WTC11 (cell line): ENCODE data around the gene ZNF76. TPM values are rescaled to one million over a fixed set of nuclear protein-coding genes. Genes with fewer than 3 reads are reported as not detected.

Experiments
- ATAC-seq: fragments of 200-7000 bp; cut with Tn5 transposase; 2 replicates; pipeline ENCODE4 v1.10.0; 2021; ENCODE audit warnings: mild to moderate bottlenecking, moderate library complexity
- CTCF ChIA-PET: fragments of 300-600 bp; sonication (Branson Sonifier 250); formaldehyde crosslinking; loops from one replicate; lab custom pipeline; 2021; ENCODE audit warnings: antibody characterized with exemption; lab: Charles Lee
- POLR2A ChIA-PET: fragments of 350-600 bp; sonication (Branson Sonifier 250); formaldehyde crosslinking; loops from one replicate; lab custom pipeline; 2021; ENCODE audit warnings: antibody characterized with exemption; lab: Charles Lee
- DNase-seq: peaks from one replicate; pipeline ENCODE4 v3.0.0; 2021; ENCODE audit warnings: low spot score
- H3K27ac Mint-ChIP-seq: 2 replicates; pipeline ENCODE4 v1.8.0; 2021; ENCODE audit warnings: mixed read lengths
- H3K27me3 Mint-ChIP-seq: 2 replicates; pipeline ENCODE4 v1.8.0; 2021; ENCODE audit warnings: low read depth, mild to moderate bottlenecking, moderate library complexity, mixed read lengths
- H3K36me3 Mint-ChIP-seq: 2 replicates; pipeline ENCODE4 v1.8.0; 2021; ENCODE audit warnings: mixed read lengths
- H3K4me1 Mint-ChIP-seq: 2 replicates; pipeline ENCODE4 v1.8.0; 2022; ENCODE audit warnings: mixed read lengths
- H3K4me3 Mint-ChIP-seq: 2 replicates; pipeline ENCODE4 v1.8.0; 2021; ENCODE audit warnings: mild to moderate bottlenecking, moderate library complexity, mixed read lengths
- H3K9me3 Mint-ChIP-seq: 2 replicates; pipeline ENCODE4 v1.8.0; 2021; ENCODE audit warnings: mixed read lengths
- FOXK1 ChIP-seq: sonication (generic); formaldehyde crosslinking; IDR thresholded peaks from 2 replicates; pipeline ENCODE4 v1.8.0; 2022; ENCODE audit warnings: mild to moderate bottlenecking, moderate library complexity, missing genetic modification reagents
- IRF2 ChIP-seq: sonication (generic); formaldehyde crosslinking; IDR thresholded peaks from 2 replicates; pipeline ENCODE4 v1.8.0; 2022; ENCODE audit warnings: low read depth, missing genetic modification reagents, borderline replicate concordance
- JAZF1 ChIP-seq: fragments of 250-450 bp; sonication (Bioruptor Pico); IDR thresholded peaks from 2 replicates; pipeline ENCODE4 v1.9.0; 2021; ENCODE audit warnings: moderate library complexity, mild to moderate bottlenecking, inconsistent platforms
- RORB ChIP-seq: fragments of 250-450 bp; sonication (Bioruptor Pico); IDR thresholded peaks from 2 replicates; pipeline ENCODE4 v1.9.0; 2021; ENCODE audit warnings: mild to moderate bottlenecking
- TEAD4 ChIP-seq: sonication (generic); formaldehyde crosslinking; IDR thresholded peaks from 2 replicates; pipeline ENCODE4 v1.8.0; 2022; ENCODE audit warnings: mild to moderate bottlenecking, missing genetic modification reagents
- total RNA-seq: library from RNA; stranded (reverse); gene quantifications from 3 replicates; pipeline ENCODE4 v1.2.3, GENCODE V29; 2021
- TF ChIP-seq, protein P1 (sequence below): fragments of 250-450 bp; sonication (Bioruptor Pico); IDR thresholded peaks from 2 replicates; pipeline ENCODE4 v1.9.0; 2021; ENCODE audit warnings: mild to moderate bottlenecking
- TF ChIP-seq, protein P2 (sequence below): sonication (generic); formaldehyde crosslinking; IDR thresholded peaks from 2 replicates; pipeline ENCODE4 v1.8.0; 2023; ENCODE audit warnings: missing genetic modification reagents, mild to moderate bottlenecking, borderline replicate concordance
- TF ChIP-seq, protein P3 (sequence below): sonication (generic); formaldehyde crosslinking; IDR thresholded peaks from 2 replicates; pipeline ENCODE4 v1.8.0; 2022; ENCODE audit warnings: mild to moderate bottlenecking, missing genetic modification reagents
- TF ChIP-seq, protein P4 (sequence below): sonication (generic); formaldehyde crosslinking; IDR thresholded peaks from 2 replicates; pipeline ENCODE4 v1.8.1; 2023; ENCODE audit warnings: mild to moderate bottlenecking, missing genetic modification reagents
- TF ChIP-seq, protein P5 (sequence below): sonication (generic); formaldehyde crosslinking; IDR thresholded peaks from 2 replicates; pipeline ENCODE4 v1.8.0; 2022; ENCODE audit warnings: mild to moderate bottlenecking, missing genetic modification reagents
- TF ChIP-seq, protein P6 (sequence below): sonication (generic); formaldehyde crosslinking; IDR thresholded peaks from 2 replicates; pipeline ENCODE4 v1.8.1; 2023; ENCODE audit warnings: mild to moderate bottlenecking, missing genetic modification reagents, moderate library complexity
- TF ChIP-seq, protein P7 (sequence below): fragments of 200-600 bp; IDR thresholded peaks from 2 replicates; pipeline ENCODE4 v1.8.0; 2022; ENCODE audit warnings: antibody characterized with exemption
- TF ChIP-seq, protein P8 (sequence below): sonication (generic); formaldehyde crosslinking; IDR thresholded peaks from 2 replicates; pipeline ENCODE4 v1.8.1; 2022; ENCODE audit warnings: low read depth, missing genetic modification reagents, borderline replicate concordance
- TF ChIP-seq, protein P9 (sequence below): fragments of 250-450 bp; sonication (Bioruptor Pico); conservative IDR thresholded peaks from 2 replicates; pipeline ENCODE4 v1.9.0; 2021; ENCODE audit warnings: mild to moderate bottlenecking
- TF ChIP-seq, protein P10 (sequence below): sonication (generic); formaldehyde crosslinking; IDR thresholded peaks from 2 replicates; pipeline ENCODE4 v1.8.1; 2023; ENCODE audit warnings: mild to moderate bottlenecking, missing genetic modification reagents, moderate library complexity

ZNF76 gene
- total RNA-seq, 1 experiment from 2014 or later = 25.8 TPM

DNA sequence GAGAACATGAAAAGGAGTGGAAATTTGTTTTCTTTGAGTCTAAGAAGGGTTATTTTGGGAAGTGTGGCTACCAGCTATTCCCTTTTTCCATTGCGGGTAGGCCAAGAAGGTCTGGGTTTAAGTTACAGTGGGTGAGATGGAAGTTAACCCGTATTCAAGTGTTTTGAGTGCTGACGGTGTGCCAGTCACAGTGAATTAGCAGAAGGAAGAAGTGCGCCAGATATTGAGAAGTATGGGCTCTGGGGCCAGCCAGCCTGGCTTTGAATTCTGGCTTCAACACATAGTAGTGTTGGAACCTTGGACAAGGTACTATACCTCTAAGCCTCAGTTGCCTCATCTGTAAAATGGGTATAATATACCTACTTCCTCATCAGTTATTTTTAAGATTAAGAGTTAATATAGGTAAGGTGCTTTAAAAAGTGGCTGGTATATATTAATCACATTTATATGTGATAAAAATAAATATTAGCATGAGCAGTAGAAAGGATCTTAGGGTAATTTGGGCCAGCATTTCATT is 16.3 kb downstream of the ZNF76 start (continued):
- TF ChIP-seq, protein P1, sequence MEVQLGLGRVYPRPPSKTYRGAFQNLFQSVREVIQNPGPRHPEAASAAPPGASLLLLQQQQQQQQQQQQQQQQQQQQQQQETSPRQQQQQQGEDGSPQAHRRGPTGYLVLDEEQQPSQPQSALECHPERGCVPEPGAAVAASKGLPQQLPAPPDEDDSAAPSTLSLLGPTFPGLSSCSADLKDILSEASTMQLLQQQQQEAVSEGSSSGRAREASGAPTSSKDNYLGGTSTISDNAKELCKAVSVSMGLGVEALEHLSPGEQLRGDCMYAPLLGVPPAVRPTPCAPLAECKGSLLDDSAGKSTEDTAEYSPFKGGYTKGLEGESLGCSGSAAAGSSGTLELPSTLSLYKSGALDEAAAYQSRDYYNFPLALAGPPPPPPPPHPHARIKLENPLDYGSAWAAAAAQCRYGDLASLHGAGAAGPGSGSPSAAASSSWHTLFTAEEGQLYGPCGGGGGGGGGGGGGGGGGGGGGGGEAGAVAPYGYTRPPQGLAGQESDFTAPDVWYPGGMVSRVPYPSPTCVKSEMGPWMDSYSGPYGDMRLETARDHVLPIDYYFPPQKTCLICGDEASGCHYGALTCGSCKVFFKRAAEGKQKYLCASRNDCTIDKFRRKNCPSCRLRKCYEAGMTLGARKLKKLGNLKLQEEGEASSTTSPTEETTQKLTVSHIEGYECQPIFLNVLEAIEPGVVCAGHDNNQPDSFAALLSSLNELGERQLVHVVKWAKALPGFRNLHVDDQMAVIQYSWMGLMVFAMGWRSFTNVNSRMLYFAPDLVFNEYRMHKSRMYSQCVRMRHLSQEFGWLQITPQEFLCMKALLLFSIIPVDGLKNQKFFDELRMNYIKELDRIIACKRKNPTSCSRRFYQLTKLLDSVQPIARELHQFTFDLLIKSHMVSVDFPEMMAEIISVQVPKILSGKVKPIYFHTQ (CRISPR knock-in tag) = no peak
- TF ChIP-seq, protein P2, sequence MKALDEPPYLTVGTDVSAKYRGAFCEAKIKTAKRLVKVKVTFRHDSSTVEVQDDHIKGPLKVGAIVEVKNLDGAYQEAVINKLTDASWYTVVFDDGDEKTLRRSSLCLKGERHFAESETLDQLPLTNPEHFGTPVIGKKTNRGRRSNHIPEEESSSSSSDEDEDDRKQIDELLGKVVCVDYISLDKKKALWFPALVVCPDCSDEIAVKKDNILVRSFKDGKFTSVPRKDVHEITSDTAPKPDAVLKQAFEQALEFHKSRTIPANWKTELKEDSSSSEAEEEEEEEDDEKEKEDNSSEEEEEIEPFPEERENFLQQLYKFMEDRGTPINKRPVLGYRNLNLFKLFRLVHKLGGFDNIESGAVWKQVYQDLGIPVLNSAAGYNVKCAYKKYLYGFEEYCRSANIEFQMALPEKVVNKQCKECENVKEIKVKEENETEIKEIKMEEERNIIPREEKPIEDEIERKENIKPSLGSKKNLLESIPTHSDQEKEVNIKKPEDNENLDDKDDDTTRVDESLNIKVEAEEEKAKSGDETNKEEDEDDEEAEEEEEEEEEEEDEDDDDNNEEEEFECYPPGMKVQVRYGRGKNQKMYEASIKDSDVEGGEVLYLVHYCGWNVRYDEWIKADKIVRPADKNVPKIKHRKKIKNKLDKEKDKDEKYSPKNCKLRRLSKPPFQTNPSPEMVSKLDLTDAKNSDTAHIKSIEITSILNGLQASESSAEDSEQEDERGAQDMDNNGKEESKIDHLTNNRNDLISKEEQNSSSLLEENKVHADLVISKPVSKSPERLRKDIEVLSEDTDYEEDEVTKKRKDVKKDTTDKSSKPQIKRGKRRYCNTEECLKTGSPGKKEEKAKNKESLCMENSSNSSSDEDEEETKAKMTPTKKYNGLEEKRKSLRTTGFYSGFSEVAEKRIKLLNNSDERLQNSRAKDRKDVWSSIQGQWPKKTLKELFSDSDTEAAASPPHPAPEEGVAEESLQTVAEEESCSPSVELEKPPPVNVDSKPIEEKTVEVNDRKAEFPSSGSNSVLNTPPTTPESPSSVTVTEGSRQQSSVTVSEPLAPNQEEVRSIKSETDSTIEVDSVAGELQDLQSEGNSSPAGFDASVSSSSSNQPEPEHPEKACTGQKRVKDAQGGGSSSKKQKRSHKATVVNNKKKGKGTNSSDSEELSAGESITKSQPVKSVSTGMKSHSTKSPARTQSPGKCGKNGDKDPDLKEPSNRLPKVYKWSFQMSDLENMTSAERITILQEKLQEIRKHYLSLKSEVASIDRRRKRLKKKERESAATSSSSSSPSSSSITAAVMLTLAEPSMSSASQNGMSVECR = no peak

DNA sequence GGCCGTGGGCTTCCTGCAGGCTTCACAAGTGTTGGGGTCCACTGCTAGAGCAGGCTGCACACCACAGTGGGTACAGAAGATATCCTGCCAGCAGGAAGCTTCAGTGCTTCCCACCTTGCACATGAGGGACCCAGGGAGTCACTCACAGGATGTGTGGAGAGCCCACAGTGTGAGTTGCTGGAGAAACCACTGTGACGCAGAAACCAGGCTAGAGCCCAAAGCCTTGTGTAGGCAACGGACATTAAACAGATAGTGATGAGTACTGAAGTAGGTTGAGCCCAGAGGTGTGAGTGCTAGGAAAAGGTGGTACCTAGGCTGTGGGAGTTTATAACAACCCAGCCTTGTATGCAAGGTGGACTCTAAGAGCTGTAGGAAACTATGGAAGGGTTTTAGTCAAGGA is 19.2 kb downstream of the ZNF76 start:
- H3K27ac Mint-ChIP-seq = peak overlapping the region; percentile 7; the same call in 1 of the 2 replicates
- H3K36me3 Mint-ChIP-seq = peaks cover 6% of the 10 kb centered on the region; the same call in 1 of the 2 replicates
- POLR2A ChIA-PET = no interaction called here
- DNase-seq = no peak
- H3K27me3 Mint-ChIP-seq = no peaks in the 10 kb centered on the region
- no peak overlapping the region for H3K4me3 Mint-ChIP-seq
- H3K9me3 Mint-ChIP-seq = no peaks in the 10 kb centered on the region
- no peak for ATAC-seq
- no peaks in the 10 kb centered on the region for H3K4me1 Mint-ChIP-seq
- CTCF ChIA-PET = interaction anchor here (0.8 to 2.6 kb wide), 2 partner anchors 63 to 171 kb away, joined by 3 to 8 read pairs; partner anchors contain the start of gene PPARD
- TF ChIP-seq, protein P3, sequence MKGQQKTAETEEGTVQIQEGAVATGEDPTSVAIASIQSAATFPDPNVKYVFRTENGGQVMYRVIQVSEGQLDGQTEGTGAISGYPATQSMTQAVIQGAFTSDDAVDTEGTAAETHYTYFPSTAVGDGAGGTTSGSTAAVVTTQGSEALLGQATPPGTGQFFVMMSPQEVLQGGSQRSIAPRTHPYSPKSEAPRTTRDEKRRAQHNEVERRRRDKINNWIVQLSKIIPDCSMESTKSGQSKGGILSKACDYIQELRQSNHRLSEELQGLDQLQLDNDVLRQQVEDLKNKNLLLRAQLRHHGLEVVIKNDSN (CRISPR knock-in tag) = no peak
- TF ChIP-seq, protein P4, sequence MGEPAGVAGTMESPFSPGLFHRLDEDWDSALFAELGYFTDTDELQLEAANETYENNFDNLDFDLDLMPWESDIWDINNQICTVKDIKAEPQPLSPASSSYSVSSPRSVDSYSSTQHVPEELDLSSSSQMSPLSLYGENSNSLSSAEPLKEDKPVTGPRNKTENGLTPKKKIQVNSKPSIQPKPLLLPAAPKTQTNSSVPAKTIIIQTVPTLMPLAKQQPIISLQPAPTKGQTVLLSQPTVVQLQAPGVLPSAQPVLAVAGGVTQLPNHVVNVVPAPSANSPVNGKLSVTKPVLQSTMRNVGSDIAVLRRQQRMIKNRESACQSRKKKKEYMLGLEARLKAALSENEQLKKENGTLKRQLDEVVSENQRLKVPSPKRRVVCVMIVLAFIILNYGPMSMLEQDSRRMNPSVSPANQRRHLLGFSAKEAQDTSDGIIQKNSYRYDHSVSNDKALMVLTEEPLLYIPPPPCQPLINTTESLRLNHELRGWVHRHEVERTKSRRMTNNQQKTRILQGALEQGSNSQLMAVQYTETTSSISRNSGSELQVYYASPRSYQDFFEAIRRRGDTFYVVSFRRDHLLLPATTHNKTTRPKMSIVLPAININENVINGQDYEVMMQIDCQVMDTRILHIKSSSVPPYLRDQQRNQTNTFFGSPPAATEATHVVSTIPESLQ = no peak
- TF ChIP-seq, protein P5, sequence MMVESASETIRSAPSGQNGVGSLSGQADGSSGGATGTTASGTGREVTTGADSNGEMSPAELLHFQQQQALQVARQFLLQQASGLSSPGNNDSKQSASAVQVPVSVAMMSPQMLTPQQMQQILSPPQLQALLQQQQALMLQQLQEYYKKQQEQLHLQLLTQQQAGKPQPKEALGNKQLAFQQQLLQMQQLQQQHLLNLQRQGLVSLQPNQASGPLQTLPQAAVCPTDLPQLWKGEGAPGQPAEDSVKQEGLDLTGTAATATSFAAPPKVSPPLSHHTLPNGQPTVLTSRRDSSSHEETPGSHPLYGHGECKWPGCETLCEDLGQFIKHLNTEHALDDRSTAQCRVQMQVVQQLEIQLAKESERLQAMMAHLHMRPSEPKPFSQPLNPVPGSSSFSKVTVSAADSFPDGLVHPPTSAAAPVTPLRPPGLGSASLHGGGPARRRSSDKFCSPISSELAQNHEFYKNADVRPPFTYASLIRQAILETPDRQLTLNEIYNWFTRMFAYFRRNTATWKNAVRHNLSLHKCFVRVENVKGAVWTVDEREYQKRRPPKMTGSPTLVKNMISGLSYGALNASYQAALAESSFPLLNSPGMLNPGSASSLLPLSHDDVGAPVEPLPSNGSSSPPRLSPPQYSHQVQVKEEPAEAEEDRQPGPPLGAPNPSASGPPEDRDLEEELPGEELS (CRISPR knock-in tag) = no peak
- TF ChIP-seq TEAD4 (CRISPR knock-in tag) (no peak), FOXK1 (no peak), RORB (CRISPR knock-in tag) (no peak), IRF2 (CRISPR knock-in tag) (no peak), JAZF1 (CRISPR knock-in tag) (no peak)
- TF ChIP-seq, protein P6, sequence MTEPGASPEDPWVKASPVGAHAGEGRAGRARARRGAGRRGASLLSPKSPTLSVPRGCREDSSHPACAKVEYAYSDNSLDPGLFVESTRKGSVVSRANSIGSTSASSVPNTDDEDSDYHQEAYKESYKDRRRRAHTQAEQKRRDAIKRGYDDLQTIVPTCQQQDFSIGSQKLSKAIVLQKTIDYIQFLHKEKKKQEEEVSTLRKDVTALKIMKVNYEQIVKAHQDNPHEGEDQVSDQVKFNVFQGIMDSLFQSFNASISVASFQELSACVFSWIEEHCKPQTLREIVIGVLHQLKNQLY = no peak
- TF ChIP-seq, protein P7, sequence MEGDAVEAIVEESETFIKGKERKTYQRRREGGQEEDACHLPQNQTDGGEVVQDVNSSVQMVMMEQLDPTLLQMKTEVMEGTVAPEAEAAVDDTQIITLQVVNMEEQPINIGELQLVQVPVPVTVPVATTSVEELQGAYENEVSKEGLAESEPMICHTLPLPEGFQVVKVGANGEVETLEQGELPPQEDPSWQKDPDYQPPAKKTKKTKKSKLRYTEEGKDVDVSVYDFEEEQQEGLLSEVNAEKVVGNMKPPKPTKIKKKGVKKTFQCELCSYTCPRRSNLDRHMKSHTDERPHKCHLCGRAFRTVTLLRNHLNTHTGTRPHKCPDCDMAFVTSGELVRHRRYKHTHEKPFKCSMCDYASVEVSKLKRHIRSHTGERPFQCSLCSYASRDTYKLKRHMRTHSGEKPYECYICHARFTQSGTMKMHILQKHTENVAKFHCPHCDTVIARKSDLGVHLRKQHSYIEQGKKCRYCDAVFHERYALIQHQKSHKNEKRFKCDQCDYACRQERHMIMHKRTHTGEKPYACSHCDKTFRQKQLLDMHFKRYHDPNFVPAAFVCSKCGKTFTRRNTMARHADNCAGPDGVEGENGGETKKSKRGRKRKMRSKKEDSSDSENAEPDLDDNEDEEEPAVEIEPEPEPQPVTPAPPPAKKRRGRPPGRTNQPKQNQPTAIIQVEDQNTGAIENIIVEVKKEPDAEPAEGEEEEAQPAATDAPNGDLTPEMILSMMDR = no peak
- TF ChIP-seq, protein P8, sequence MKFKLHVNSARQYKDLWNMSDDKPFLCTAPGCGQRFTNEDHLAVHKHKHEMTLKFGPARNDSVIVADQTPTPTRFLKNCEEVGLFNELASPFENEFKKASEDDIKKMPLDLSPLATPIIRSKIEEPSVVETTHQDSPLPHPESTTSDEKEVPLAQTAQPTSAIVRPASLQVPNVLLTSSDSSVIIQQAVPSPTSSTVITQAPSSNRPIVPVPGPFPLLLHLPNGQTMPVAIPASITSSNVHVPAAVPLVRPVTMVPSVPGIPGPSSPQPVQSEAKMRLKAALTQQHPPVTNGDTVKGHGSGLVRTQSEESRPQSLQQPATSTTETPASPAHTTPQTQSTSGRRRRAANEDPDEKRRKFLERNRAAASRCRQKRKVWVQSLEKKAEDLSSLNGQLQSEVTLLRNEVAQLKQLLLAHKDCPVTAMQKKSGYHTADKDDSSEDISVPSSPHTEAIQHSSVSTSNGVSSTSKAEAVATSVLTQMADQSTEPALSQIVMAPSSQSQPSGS (CRISPR knock-in tag) = no peak
- TF ChIP-seq, protein P9, sequence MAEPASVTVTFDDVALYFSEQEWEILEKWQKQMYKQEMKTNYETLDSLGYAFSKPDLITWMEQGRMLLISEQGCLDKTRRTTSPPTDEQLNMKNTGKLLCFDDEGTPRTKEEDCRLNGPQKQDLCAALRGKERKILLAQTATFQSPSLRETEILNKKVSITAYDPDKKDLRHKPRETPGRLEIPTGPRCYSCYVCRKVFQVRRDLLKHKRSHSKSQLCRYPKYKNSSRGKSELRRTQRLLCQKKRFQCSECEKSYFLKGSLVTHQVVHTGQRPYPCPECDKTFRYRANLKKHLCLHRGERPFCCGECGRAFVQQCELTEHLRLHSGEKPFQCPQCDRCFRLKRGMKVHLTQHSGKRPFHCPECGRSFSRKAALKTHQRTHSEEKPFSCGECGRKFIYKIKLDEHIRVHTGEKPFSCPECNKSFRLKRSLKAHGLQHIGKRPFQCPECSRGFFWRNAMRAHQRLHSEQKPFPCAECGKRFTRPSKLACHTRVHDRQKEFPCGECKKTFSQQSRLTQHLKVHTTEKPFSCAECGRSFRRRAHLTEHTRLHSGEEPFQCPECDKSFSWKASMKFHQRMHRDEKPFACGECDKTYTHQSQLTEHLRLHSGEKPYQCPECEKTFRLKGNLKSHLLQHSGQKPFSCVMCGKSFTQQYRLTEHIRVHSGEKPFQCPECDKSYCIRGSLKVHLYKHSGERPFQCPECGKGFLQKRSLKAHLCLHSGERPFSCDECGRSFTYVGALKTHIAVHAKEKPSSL (CRISPR knock-in tag) = no peak
- TF ChIP-seq, protein P10, sequence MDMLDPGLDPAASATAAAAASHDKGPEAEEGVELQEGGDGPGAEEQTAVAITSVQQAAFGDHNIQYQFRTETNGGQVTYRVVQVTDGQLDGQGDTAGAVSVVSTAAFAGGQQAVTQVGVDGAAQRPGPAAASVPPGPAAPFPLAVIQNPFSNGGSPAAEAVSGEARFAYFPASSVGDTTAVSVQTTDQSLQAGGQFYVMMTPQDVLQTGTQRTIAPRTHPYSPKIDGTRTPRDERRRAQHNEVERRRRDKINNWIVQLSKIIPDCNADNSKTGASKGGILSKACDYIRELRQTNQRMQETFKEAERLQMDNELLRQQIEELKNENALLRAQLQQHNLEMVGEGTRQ (CRISPR knock-in tag) = no peak
